Adrenal gland (tissue), 12 donors: ENCODE results near the gene ASTN1. TPM values are rescaled to one million over a fixed set of nuclear protein-coding genes. Genes with fewer than 3 reads are reported as not detected.

ENCODE experiments used
- DNase-seq, 7 donors: peaks; one replicate each; pipeline ENCODE4 v3.0.0-alpha.2; 2019 to 2020
- H3K27ac ChIP-seq, 5 donors: fragments of 200-600 bp; sonication (generic) in 4 of 5; 1 replicate in 3 of 5; 2 replicates in 2 of 5; pipeline versions ENCODE4 v1.5.1 to v1.8.0; 2016 to 2020; ENCODE audit warnings: mild to moderate bottlenecking in 1 of 5
- H3K27me3 ChIP-seq: fragments of 200-600 bp; 2 replicates; pipeline ENCODE4 v1.8.0; 2021
- H3K36me3 ChIP-seq, 2 donors: fragments of 200-600 bp; replicated peaks in 1 of 2; 1 replicate in 1 of 2; 2 replicates in 1 of 2; pipeline versions ENCODE4 v1.5.1 to v1.8.0; 2018 to 2022
- H3K4me1 ChIP-seq, 2 donors: fragments of 200-600 bp; replicated peaks in 1 of 2; 1 replicate in 1 of 2; 2 replicates in 1 of 2; pipeline versions ENCODE4 v1.5.1 to v1.8.0; 2018 to 2021
- H3K4me3 ChIP-seq, 4 donors: fragments of 200-600 bp; sonication (generic) in 3 of 4; one replicate each; pipeline ENCODE4 v1.5.1; 2016 to 2018
- H3K9me3 ChIP-seq, 3 donors: fragments of 200-600 bp; sonication (generic) in 1 of 3; replicated peaks in 1 of 3; 1 replicate in 2 of 3; 2 replicates in 1 of 3; pipeline versions ENCODE4 v1.5.1 to v1.8.0; 2016 to 2021
- POLR2A ChIP-seq, 2 donors: fragments of 450-650 bp; IDR thresholded peaks; one replicate each; pipeline ENCODE4 v1.6.1; 2017; ENCODE audit warnings: antibody characterized with exemption in 2 of 2, mild to moderate bottlenecking in 2 of 2, moderate library complexity in 1 of 2
- WGBS, 4 donors: extraction: QIAGEN DNeasy Blood & Tissue Kit in 2 of 4; methylation state at CpG; one replicate each; pipeline versions ENCODE4 v1.1.5 to v1.1.7; 2013 to 2017; 5-methylcytosine and 5-hydroxymethylcytosine counted together
- intact Hi-C, 2 donors: fragments of 100-400 bp; cut with DNase I; formaldehyde crosslinking; loops; one replicate each; pipeline versions ENCODE4 v1.14.1 to v1.15.0; 2022 to 2023
- polyA plus RNA-seq, 3 donors: library from polyadenylated mRNA; stranded (reverse); fragments of 200-250 nt in 2 of 3; fragments of 350-450 nt in 1 of 3; fragmentation: Illumina TruSeq in 1 of 3; extraction: RNeasy Lipid Tissue Mini Kit (QIAGEN cat#74804) in 1 of 3; gene quantifications; one replicate each; pipeline ENCODE4 v1.2.3, GENCODE V29; 2013 to 2014
- total RNA-seq, 9 donors: library from RNA; depleted of rRNA in 4 of 9; stranded (reverse); fragments of >200 nt in 4 of 9; fragments of 120-200 nt in 1 of 9; fragmentation: NEBNext Ultra II Directional in 1 of 9; extraction: Animal tissue kit (Norgen Biotek cat#: 25700) in 1 of 9; gene quantifications; one replicate each; pipeline versions ENCODE4 v1.1.0 to v1.2.4, GENCODE V29; 2013 to 2023
- TF ChIP-seq, protein P1 (sequence below), 6 experiments: fragments of 450-650 bp in 4 of 6; fragments of 200-600 bp in 2 of 6; sonication (generic) in 1 of 6; IDR thresholded peaks; 1 replicate in 5 of 6; 2 replicates in 1 of 6; pipeline versions ENCODE4 v1.5.1 to v1.8.0; 2016 to 2021; ENCODE audit warnings: antibody characterized with exemption in 6 of 6, mild to moderate bottlenecking in 2 of 6, moderate library complexity in 1 of 6
- donor health status: healthy with polysubstance abuse.
- donor health status: Bipolar disorder and iron deficiency.
- donor health status: DM: yes; HTN: yes; CAD: no.
- donor health status: DM: no; HTN: no; CAD: no.
- donor health status: DM: no; HTN: no; CAD: no.
- donor health status: DM: yes; HTN: yes; CAD: no.

ASTN1 gene
- total and polyA plus RNA-seq, 12 donors = 7.7 to 58.6 (median 40.7) TPM

DNA sequence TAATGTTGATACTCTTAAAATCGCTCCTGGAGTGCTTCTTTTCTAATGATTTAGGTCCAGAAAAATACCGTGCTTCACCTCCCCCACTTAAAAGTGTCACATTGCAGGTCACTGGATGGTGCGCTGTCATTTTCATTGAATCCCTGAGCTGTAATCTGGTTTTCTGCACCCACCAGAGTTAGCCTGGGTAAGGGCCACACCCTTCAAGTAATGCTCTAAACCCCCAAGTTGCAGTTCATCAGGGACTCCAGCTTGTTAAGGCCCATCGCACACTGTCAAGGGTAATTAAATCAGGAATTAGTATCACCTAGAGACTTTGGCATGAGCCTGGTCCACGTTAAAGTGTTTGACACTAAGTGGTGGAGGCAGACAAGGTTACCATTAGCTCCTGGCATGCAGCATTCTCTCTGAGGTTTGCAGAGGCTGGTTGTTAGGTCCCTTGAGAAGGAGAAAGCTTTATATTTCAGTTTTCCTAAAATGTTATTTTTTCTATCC is 34.0 kb downstream of the ASTN1 start:
- Histone ChIP-seq H3K4me1 (peaks cover 7 to 10% of the 10 kb centered on the region in 2 donors), H3K27me3 (no peaks in the 10 kb centered on the region), H3K4me3 (no peak overlapping the region), H3K36me3 (no peaks in the 10 kb centered on the region), H3K9me3 (no peaks in the 10 kb centered on the region), H3K27ac (no peak overlapping the region)
- intact Hi-C loops = no loop called here
- no peak for TF ChIP-seq POLR2A (IDR thresholded peaks at IDR 0.05)
- TF ChIP-seq, protein P1, sequence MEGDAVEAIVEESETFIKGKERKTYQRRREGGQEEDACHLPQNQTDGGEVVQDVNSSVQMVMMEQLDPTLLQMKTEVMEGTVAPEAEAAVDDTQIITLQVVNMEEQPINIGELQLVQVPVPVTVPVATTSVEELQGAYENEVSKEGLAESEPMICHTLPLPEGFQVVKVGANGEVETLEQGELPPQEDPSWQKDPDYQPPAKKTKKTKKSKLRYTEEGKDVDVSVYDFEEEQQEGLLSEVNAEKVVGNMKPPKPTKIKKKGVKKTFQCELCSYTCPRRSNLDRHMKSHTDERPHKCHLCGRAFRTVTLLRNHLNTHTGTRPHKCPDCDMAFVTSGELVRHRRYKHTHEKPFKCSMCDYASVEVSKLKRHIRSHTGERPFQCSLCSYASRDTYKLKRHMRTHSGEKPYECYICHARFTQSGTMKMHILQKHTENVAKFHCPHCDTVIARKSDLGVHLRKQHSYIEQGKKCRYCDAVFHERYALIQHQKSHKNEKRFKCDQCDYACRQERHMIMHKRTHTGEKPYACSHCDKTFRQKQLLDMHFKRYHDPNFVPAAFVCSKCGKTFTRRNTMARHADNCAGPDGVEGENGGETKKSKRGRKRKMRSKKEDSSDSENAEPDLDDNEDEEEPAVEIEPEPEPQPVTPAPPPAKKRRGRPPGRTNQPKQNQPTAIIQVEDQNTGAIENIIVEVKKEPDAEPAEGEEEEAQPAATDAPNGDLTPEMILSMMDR (IDR thresholded peaks at IDR 0.05) = no peak
- DNase-seq = no peak
- WGBS, 4 donors = 83 to 92% (median 85%) methylated on average over 5 of the region's 5 CpGs

DNA sequence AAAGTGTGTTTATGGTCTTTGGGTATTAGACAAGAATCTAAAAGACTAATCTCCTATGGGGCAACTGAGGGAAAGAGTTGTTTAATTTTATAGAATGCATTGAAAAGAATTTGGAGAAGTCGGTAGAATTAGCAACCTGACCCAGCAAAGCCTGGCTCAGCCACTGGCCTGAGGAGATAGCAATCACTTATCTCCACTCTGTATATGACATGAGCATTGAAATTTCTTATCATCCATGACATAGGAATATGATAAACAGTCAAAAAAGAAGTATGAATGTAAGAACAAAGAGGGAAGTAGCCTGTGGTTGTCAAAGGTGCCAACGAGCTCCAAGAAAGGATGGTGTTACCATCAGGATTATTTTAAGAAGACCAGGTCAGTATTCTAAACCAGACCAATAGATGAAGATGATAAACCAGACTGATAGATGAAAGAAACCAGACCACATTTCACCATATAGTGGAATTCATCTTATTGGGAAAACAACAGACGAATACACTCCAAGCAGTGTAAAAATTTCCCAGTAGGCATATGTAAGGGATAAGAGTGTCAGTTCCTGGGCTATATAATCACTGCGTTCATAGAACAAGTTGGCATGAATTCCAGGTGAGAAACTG is 35.7 kb downstream of the ASTN1 start:
- TF ChIP-seq, protein P1 (IDR thresholded peaks at IDR 0.05) = no peak
- TF ChIP-seq POLR2A (IDR thresholded peaks at IDR 0.05) = no peak
- no peaks in the 10 kb centered on the region for H3K27me3 ChIP-seq
- H3K36me3 ChIP-seq = no peaks in the 10 kb centered on the region
- no peak for DNase-seq
- H3K4me3 ChIP-seq = no peak overlapping the region
- intact Hi-C loops = no loop called here
- no peaks in the 10 kb centered on the region for H3K9me3 ChIP-seq
- H3K4me1 ChIP-seq = peaks cover 6 to 7% of the 10 kb centered on the region in 2 donors
- WGBS, 4 donors = 88 to 93% (median 90%) methylated on average over 4 of the region's 4 CpGs
- no peak overlapping the region for H3K27ac ChIP-seq

DNA sequence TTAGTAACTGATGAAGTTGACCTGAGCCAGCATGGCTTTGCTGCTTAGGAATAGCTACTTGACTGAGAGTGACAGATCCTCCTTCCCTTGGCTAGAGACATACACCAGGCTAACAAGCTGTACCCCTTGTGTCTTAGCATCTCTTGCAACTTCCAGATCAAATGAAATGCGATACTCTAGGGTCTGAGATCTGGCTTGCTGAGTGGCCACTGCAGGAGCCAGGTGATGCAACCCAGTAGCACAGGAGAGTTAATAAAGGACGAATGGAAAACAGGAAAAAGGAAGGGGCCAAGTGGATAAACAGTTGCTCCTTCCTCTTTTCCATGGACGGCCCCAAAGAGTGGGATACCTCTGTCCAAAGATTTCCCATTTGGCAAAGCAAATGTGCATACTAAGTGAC is 38.2 kb downstream of the ASTN1 start:
- WGBS, 4 donors = 66 to 77% (median 72%) methylated on average over 3 of the region's 3 CpGs
- intact Hi-C loops = no loop called here
- Histone ChIP-seq H3K27me3 (no peaks in the 10 kb centered on the region), H3K9me3 (no peaks in the 10 kb centered on the region), H3K36me3 (no peaks in the 10 kb centered on the region), H3K27ac (no peak overlapping the region), H3K4me1 (no peaks in the 10 kb centered on the region), H3K4me3 (no peak overlapping the region)
- TF ChIP-seq, protein P1 (IDR thresholded peaks at IDR 0.05) = no peak
- no peak for TF ChIP-seq POLR2A (IDR thresholded peaks at IDR 0.05)
- DNase-seq = no peak

DNA sequence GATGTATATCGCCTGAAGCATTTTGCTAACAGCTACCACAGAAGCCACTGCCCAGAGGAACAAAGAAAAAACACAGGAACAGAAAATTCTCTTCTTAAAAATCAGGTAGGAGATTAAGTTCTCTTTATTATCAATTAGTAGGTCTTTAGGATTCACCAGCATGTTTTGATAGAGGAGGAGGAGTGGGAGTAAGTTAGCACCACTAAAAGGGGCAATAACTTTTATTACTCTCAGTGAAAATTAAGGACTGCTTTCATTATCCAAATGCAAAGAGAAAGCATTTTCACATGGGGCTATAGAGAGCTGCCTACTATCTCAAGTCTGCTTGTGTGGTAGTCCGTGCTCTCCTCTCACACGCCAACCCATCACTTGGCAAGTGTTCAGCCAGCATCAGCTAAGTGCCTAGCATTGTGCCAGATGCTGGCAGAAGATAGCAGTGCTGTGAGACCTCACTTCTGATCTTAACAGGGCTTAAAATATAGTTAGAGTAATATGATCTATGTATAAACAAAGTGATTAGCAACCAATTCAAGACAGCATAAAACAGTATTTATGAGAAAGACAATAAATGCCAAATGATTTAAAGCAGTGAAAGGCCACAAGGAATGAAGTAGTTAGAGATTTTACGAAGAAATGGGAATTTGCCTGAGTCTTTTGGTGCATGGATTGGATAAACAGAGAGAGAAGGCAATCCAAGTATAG is 39.8 kb downstream of the ASTN1 start:
- WGBS, 4 donors = 86 to 92% (median 88%) methylated on average over 4 of the region's 4 CpGs
- no peak overlapping the region for H3K4me3 ChIP-seq
- H3K4me1 ChIP-seq = peaks cover 0 to 1% of the 10 kb centered on the region in 2 donors
- no peaks in the 10 kb centered on the region for H3K9me3 ChIP-seq
- no peak overlapping the region for H3K27ac ChIP-seq
- no peak for DNase-seq
- TF ChIP-seq POLR2A (IDR thresholded peaks at IDR 0.05) = no peak
- TF ChIP-seq, protein P1 (IDR thresholded peaks at IDR 0.05) = no peak
- intact Hi-C loops = no loop called here
- no peaks in the 10 kb centered on the region for H3K36me3 ChIP-seq
- no peaks in the 10 kb centered on the region for H3K27me3 ChIP-seq
